NB4 (cell line): Measurements from ENCODE around the gene DRC3.
"Not testable (repeated sequence)": the region's sequence is repeated elsewhere in the genome, so short reads cannot be mapped to it uniquely, and the experiment has no call there.

Experiments
- DNase-seq: peaks from one replicate; pipeline ENCODE4 v3.0.0; 2010; ENCODE audit warnings: low read depth
- H3K4me3 ChIP-seq: one replicate; pipeline ENCODE4 v1.5.1; 2011; ENCODE audit warnings: mild to moderate bottlenecking, low read depth, low read length, moderate library complexity
- MAX ChIP-seq: IDR thresholded peaks from 2 replicates; pipeline ENCODE4 v1.6.1; 2011; ENCODE audit warnings: low read depth, low read length
- MYC ChIP-seq: IDR thresholded peaks from 2 replicates; pipeline ENCODE4 v1.6.1; 2011; ENCODE audit warnings: low read depth, low read length
- POLR2A ChIP-seq: IDR thresholded peaks from 2 replicates; pipeline ENCODE4 v1.6.1; 2011; ENCODE audit warnings: mild to moderate bottlenecking; ENCODE audit not compliant: insufficient read length; ENCODE audit errors: extremely low read depth
- TF ChIP-seq, protein P1 (sequence below): IDR thresholded peaks from one replicate; pipeline ENCODE4 v1.5.1; 2012; ENCODE audit warnings: low read depth, low read length

The DRC3 gene

DNA sequence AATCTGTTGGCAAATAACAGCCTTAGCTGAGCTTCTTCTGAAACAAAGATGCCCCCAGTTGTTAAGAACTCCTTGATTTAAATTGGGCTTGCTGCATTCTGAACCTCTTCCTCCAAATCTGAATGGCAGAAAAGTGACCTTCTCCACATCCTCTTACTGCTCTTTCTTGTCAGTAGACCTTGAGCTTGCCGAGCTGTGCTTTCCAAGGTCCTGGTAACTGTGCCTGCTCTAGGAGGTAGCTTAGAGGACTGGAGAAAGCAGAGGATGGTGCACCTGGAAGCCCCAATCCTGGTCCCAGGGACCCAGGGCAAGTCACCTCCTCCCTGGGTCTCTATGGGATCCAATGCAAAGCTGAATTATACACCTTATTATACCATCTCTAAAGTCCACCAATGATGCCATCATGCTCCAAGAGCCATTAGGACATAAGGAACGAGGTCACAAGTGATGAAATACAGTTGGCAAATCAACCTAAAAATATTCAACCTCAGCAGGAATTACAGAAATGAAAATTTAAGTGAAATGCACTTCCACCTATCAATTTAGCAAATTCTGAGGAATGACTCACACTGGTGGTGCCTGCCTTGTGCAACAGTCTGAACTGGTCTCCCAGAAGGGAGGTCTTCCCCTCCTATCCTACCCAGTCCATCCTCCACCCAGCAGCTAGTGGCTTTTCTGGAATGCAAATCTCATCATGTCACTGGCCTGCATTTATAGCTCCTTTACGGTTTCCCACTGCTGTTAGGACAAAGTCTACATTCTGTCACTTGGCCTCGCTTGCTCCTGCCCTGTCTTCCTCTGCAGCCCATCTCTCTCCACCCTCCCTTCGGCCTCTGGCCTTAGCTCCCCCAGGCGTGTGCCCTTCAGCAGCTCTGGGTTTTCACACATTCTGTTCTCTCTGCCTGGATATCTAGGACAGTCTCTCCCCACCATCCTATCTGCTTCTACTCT, 37.1 kb upstream of the DRC3 start:
- TF ChIP-seq POLR2A (no peak), MYC (no peak), MAX (no peak)
- TF ChIP-seq, protein P1, sequence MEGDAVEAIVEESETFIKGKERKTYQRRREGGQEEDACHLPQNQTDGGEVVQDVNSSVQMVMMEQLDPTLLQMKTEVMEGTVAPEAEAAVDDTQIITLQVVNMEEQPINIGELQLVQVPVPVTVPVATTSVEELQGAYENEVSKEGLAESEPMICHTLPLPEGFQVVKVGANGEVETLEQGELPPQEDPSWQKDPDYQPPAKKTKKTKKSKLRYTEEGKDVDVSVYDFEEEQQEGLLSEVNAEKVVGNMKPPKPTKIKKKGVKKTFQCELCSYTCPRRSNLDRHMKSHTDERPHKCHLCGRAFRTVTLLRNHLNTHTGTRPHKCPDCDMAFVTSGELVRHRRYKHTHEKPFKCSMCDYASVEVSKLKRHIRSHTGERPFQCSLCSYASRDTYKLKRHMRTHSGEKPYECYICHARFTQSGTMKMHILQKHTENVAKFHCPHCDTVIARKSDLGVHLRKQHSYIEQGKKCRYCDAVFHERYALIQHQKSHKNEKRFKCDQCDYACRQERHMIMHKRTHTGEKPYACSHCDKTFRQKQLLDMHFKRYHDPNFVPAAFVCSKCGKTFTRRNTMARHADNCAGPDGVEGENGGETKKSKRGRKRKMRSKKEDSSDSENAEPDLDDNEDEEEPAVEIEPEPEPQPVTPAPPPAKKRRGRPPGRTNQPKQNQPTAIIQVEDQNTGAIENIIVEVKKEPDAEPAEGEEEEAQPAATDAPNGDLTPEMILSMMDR = no peak
- DNase-seq = peak; percentile 83
- no peak overlapping the region for H3K4me3 ChIP-seq

DNA sequence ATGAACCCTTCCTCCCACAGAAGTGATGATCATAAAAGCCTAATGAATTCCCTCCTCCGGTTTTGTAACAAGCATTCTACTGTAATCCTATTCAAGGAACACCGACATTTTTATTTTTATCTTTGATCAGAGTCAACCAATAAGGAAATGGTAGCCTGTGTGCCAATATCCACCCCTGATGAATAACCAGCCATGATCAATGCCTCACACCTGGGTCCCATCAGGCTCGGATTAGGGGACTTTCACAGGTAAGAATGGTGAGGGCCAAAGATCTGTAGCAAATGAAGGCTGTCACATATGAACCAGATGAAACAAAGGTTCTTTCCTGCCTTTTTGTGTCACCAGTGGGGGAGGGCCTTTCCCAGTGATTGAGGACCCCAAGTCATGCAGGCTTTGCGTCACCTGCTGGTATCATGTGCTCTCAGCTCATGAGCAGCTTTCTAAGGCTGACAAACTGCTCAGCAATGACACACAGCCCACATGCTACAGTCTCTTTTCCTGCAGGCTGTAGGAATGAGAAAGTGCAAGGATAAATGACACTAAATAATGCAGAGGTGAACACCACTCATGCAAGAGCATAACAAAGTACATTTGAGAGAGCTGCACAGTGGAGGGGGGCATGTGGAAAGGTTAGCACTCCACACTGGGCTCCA, 35.3 kb upstream of the DRC3 start:
- no peak overlapping the region for H3K4me3 ChIP-seq
- TF ChIP-seq, protein P1 = no peak
- no peak for TF ChIP-seq POLR2A
- DNase-seq = no peak

DNA sequence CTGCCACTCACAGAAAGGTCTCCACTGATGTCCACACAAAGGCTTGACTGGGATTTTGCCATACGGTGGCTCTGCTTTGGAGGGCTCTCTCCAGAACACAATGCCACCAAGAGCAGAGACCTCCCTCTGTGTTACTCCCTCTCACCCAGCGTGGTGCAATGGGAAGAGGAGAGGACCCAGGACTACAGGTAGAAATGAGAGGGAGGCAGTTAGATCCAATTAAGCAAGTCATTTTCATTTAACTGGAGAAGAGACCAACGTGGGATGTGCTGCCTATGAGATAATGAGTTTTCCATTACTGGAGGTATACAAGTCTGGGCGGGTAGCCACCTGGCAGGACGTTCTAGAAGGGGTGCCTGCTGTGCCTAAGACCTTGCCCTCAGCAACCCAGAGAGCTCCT, 34.7 kb upstream of the DRC3 start:
- DNase-seq = no peak
- TF ChIP-seq POLR2A (no peak), MAX (no peak), MYC (no peak)
- TF ChIP-seq, protein P1 = no peak
- H3K4me3 ChIP-seq = no peak overlapping the region

DNA sequence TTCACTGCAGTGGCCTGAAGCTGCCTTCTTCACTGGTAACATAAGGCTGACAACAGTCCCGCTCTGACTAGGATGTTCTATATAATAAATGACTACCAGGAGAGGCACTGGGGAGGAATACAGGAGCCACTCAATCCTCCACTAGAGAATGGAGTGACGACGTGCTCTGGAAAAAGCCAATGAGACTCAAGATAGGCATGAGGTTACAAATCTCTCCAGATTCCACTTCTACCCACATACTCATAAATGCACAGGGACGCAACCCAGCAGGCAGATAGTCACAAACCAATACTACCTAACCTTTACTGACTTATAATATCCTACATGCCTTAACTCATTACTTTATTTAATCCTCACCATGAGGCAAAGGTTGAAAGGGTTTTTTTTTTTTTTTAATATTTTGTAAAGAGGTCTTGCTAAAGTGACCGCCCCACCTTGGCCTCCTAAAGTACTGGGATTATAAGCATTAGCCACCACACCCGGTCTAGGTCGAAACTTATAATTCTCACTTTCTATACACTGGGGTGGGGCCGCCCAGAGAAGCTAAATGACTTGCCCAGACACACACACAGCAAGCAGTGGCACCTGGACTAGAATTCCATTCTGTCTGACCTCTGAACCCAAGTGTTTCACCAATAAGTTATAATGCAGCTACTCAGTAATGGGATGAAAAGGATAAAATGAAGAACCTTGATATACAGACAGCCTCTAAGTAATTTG, 34.1 kb upstream of the DRC3 start:
- TF ChIP-seq, protein P1 = no peak
- TF ChIP-seq MYC (no peak), MAX (no peak), POLR2A (no peak)
- H3K4me3 ChIP-seq = no peak overlapping the region
- no peak for DNase-seq

DNA sequence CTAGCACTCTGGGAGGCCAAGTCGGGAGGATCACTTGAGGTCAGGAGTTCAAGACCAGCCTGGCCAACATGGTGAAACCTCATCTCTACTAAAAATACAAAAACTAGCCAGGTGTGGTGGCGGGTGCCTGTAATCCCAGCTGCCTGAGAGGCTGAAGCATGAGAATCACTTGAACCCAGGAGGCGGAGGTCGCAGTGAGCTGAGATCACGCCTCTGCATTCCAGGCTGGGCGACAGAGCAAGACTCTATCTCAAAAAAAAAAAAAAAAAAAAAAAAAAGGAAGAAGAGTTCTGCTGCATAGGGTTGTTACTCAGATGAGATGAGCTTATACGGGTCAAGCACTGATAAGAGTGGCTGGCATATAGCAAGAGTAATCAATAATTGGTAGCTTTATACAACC, 32.7 kb upstream of the DRC3 start:
- not testable (repeated sequence) for H3K4me3 ChIP-seq, DNase-seq

GRCh38 chr17:17940441-17940911, 32.2 kb upstream of the DRC3 start:
- TF ChIP-seq, protein P1 = no peak
- TF ChIP-seq POLR2A (no peak), MAX (no peak), MYC (no peak)
- DNase-seq = no peak
- H3K4me3 ChIP-seq = no peak overlapping the region
